Cardiac muscle cell (in vitro differentiated cells and primary cell): ENCODE results near the gene EEA1. TPM values are rescaled to one million over a fixed set of nuclear protein-coding genes. Genes with fewer than 3 reads are reported as not detected.
A peak's percentile ranks its signal among the peaks of the same experiment; 100 is the strongest.

Source experiments
- DNase-seq, 2 donors: peaks; one replicate each; pipeline versions ENCODE4 v3.0.0 to v3.0.0-alpha.2; 2010 to 2017; ENCODE audit warnings: low read depth in 1 of 2, low spot score in 1 of 2
- H3K27ac ChIP-seq: fragments of 200-600 bp; sonication (generic); 2 replicates; pipeline ENCODE4 v1.5.1; 2016
- H3K27me3 ChIP-seq: fragments of 200-600 bp; sonication (generic); 2 replicates; pipeline ENCODE4 v1.6.0; 2016; ENCODE audit warnings: control low read depth
- H3K36me3 ChIP-seq: fragments of 200-600 bp; sonication (generic); 2 replicates; pipeline ENCODE4 v1.5.1; 2016; ENCODE audit warnings: control low read depth
- H3K4me1 ChIP-seq: fragments of 200-600 bp; sonication (generic); 2 replicates; pipeline ENCODE4 v1.8.1; 2017; ENCODE audit warnings: low read depth, mild to moderate bottlenecking, mixed run types
- H3K4me3 ChIP-seq: fragments of 200-600 bp; sonication (generic); 2 replicates; pipeline ENCODE4 v1.5.1; 2016; ENCODE audit warnings: mild to moderate bottlenecking
- H3K9me3 ChIP-seq: fragments of 200-600 bp; sonication (generic); 2 replicates; pipeline ENCODE4 v1.5.1; 2017; ENCODE audit warnings: low read depth, mild to moderate bottlenecking, control low read depth
- polyA plus RNA-seq: library from polyadenylated mRNA; unstranded; fragments of >200 nt; fragmentation: Nextera tagmentation; extraction: Ambion mirVana; gene quantifications from 2 replicates; pipeline ENCODE4 v1.2.1, GENCODE V29; 2016
- total RNA-seq: library from RNA; depleted of rRNA; stranded (reverse); fragments of >200 nt; gene quantifications from 2 replicates; pipeline ENCODE4 v1.2.3, GENCODE V29; 2016
- TF ChIP-seq, protein P1 (sequence below): IDR thresholded peaks from 2 replicates; pipeline ENCODE4 v1.5.1; 2012; ENCODE audit warnings: low read depth, mild to moderate bottlenecking, low read length

The EEA1 gene
- total and polyA plus RNA-seq, 2 experiments from 2014 or later, result 9.8 to 32.9 TPM

DNA sequence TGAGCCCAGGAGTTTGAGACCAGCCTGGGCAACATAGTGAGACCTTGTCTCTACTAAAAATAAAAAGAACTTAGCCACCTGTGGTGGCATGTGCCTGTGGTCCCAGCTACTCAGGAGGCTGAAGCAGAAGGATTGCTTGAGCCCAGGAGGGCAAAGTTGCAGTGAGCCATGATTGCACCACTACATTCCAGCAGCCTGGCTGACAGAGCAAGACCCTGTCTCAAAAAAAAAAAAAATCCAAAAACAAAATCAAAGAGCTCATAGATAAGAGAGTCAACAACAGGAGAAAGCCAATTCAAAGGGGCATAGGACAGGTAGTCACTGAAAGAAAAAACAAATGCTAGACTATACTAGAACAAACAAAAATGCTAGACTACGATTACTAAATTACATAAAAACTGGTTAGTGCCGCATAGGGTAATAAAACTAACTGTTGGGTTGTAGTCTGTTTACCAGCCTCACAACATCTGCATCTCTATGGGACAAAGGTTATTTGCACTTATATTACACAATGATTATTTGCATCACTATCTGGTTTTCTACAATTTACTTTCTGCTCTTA, 16.6 kb upstream of the EEA1 start:
- no peaks in the 10 kb centered on the region for H3K4me1 ChIP-seq
- no peaks in the 10 kb centered on the region for H3K36me3 ChIP-seq
- no peak overlapping the region for H3K4me3 ChIP-seq
- H3K9me3 ChIP-seq, result no peaks in the 10 kb centered on the region
- no peaks in the 10 kb centered on the region for H3K27me3 ChIP-seq
- H3K27ac ChIP-seq, result no peak overlapping the region
- DNase-seq, result no peak
- TF ChIP-seq, protein P1, sequence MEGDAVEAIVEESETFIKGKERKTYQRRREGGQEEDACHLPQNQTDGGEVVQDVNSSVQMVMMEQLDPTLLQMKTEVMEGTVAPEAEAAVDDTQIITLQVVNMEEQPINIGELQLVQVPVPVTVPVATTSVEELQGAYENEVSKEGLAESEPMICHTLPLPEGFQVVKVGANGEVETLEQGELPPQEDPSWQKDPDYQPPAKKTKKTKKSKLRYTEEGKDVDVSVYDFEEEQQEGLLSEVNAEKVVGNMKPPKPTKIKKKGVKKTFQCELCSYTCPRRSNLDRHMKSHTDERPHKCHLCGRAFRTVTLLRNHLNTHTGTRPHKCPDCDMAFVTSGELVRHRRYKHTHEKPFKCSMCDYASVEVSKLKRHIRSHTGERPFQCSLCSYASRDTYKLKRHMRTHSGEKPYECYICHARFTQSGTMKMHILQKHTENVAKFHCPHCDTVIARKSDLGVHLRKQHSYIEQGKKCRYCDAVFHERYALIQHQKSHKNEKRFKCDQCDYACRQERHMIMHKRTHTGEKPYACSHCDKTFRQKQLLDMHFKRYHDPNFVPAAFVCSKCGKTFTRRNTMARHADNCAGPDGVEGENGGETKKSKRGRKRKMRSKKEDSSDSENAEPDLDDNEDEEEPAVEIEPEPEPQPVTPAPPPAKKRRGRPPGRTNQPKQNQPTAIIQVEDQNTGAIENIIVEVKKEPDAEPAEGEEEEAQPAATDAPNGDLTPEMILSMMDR, result no peak

DNA sequence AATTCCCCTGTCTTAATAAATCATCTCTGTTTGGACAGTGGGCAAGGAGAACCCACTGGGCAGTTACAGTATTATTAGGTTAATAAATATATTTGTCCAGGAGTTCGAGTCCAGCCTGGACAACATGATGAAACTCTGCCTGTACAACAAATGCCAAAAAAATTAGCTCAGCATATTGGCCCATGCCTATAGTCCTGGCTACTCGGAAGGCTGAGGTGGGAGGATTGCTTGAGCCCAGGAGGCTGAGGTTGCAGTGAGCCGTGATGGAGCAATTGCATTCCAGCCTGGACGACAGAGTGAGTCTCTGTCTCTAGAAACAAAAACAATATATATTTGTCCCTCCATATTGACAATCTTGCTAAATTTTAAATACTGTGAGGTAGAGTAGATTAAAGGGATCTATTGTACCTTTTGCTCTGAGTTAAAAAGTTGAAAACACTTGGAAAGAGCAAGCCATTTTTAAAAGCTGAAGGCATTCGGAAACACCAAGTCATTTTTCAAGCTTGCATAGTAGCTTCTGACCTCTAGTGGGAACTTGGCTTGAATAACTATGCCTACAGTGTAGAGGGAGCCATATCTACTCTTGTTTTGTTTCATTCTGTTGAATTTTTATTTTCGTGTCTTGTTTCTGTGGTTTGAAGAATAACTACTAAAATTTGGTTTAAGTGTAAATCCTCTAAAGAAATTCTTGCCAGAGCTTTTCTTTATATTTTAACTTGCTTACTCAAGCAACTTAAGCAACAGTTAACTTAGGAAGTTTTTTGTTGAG, 14.6 kb upstream of the EEA1 start:
- DNase-seq, result peak in 1 of 2 donors; percentile 80
- no peaks in the 10 kb centered on the region for H3K36me3 ChIP-seq
- TF ChIP-seq, protein P1, result peak; percentile 36
- no peaks in the 10 kb centered on the region for H3K27me3 ChIP-seq
- no peaks in the 10 kb centered on the region for H3K9me3 ChIP-seq
- no peak overlapping the region for H3K27ac ChIP-seq
- no peaks in the 10 kb centered on the region for H3K4me1 ChIP-seq
- H3K4me3 ChIP-seq, result no peak overlapping the region

- TF ChIP-seq, protein P1, result no peak
- DNase-seq, result peak in 1 of 2 donors; percentile 95
These were observed 13.8 kb upstream of the EEA1 start for GRCh38 chr12:92942905-92943304.

DNA sequence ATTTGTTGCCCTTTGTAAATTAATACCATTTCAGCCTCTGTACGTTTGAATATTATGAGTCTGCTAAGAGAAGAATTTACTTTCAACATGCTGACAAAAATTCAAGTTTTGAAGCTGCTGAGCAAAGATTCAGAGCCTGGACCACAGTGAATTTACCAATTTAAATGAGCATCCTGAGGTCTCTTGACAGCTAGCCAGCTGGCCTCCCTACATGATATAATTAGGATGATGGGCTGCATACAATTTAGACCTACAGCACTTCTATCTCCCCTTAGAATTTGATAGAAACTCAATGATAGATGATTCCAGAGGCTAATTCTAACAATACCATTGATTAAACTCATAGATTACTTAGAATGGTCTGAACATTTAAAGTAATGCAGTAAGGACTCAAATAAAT, 10.0 kb upstream of the EEA1 start:
- Histone ChIP-seq H3K9me3 (no peaks in the 10 kb centered on the region), H3K4me1 (no peaks in the 10 kb centered on the region), H3K4me3 (no peak overlapping the region), H3K36me3 (no peaks in the 10 kb centered on the region), H3K27ac (no peak overlapping the region), H3K27me3 (no peaks in the 10 kb centered on the region)
- no peak for DNase-seq
- TF ChIP-seq, protein P1, result no peak

More at GRCh38 chr12:92942905-92943304, 13.8 kb upstream of the EEA1 start:
- Histone ChIP-seq H3K27me3 (no peaks in the 10 kb centered on the region), H3K4me3 (no peak overlapping the region), H3K9me3 (no peaks in the 10 kb centered on the region), H3K36me3 (no peaks in the 10 kb centered on the region), H3K4me1 (no peaks in the 10 kb centered on the region), H3K27ac (no peak overlapping the region)

GRCh38 chr12:92938638-92939037, 9.5 kb upstream of the EEA1 start:
- TF ChIP-seq, protein P1, result no peak
- no peak for DNase-seq
- no peaks in the 10 kb centered on the region for H3K36me3 ChIP-seq
- H3K9me3 ChIP-seq, result no peaks in the 10 kb centered on the region
- H3K4me3 ChIP-seq, result no peak overlapping the region
- H3K4me1 ChIP-seq, result no peaks in the 10 kb centered on the region
- no peaks in the 10 kb centered on the region for H3K27me3 ChIP-seq
- H3K27ac ChIP-seq, result no peak overlapping the region
